CD4-positive, alpha-beta T cell treated with Interleukin-15 for 1 hour (primary cell): ENCODE results near the gene STK11.

ENCODE experiments used
- DNase-seq: peaks from one replicate; pipeline ENCODE4 v3.0.0-alpha.2; 2020

The STK11 gene

GRCh38 chr19:1263188-1263587 is 57.6 kb downstream of the STK11 start:
- DNase-seq: peak; percentile 46

- DNase-seq: peak; percentile 72
These were observed 59.4 kb downstream of the STK11 start for GRCh38 chr19:1264801-1265614.

- peak; percentile 67 for DNase-seq
These were observed 60.1 kb downstream of the STK11 start for GRCh38 chr19:1265615-1266128.

- DNase-seq: peak; percentile 90
These were observed 60.7 kb downstream of the STK11 start for GRCh38 chr19:1266129-1266915.

- DNase-seq: peak; percentile 68
These were observed 61.4 kb downstream of the STK11 start for GRCh38 chr19:1266916-1267476.

GRCh38 chr19:1267477-1268225 is 62.1 kb downstream of the STK11 start:
- no peak for DNase-seq

- DNase-seq: no peak
These were observed 62.9 kb downstream of the STK11 start for GRCh38 chr19:1268226-1269064.

- DNase-seq: peak; percentile 100
These were observed 63.5 kb downstream of the STK11 start, which contains the start of gene CIRBP for GRCh38 chr19:1269065-1269477. Gene CIRBP, plus strand, starts transcription at chr19:1269332. Its CDS starts 1,602 bp downstream, at chr19:1270934.

- peak; percentile 87 for DNase-seq
These were observed 64.1 kb downstream of the STK11 start for GRCh38 chr19:1269478-1270212.

- no peak for DNase-seq
These were observed 64.8 kb downstream of the STK11 start for GRCh38 chr19:1270213-1270853.

- no peak for DNase-seq
These were observed 65.4 kb downstream of the STK11 start for GRCh38 chr19:1270854-1271527.

- DNase-seq: no peak
These were observed 66.2 kb downstream of the STK11 start for GRCh38 chr19:1271528-1272422.

- no peak for DNase-seq
These were observed 67.1 kb downstream of the STK11 start for GRCh38 chr19:1272423-1273262.

- no peak for DNase-seq
These were observed 67.9 kb downstream of the STK11 start for GRCh38 chr19:1273263-1274041.

- no peak for DNase-seq
These were observed 68.7 kb downstream of the STK11 start for GRCh38 chr19:1274081-1274851.

- DNase-seq: no peak
These were observed 69.3 kb downstream of the STK11 start for GRCh38 chr19:1274852-1275259.
